SK-N-SH (cell line): ENCODE data around the gene SPI1. TPM values are rescaled to one million over a fixed set of nuclear protein-coding genes. Genes with fewer than 3 reads are reported as not detected.

ENCODE experiments used
- CTCF ChIA-PET: fragments of 300-600, 350-600 bp; formaldehyde crosslinking; extraction: SDS; loops from one replicate; lab custom pipeline; 2021; lab: Yijun Ruan, JAX
- POLR2A ChIA-PET: fragments of 350-600 bp; sonication (Branson Sonifier 250); formaldehyde crosslinking; extraction: SDS; loops from one replicate; lab custom pipeline; 2020; ENCODE audit warnings: antibody characterized with exemption, inconsistent platforms; lab: Yijun Ruan, JAX
- DNase-seq: peaks from one replicate; pipeline ENCODE4 v3.0.0; 2012
- H2AFZ ChIP-seq: fragments of 200-600 bp; sonication (generic); 2 replicates; pipeline ENCODE4 v1.8.1; 2016; ENCODE audit warnings: antibody characterized with exemption, mild to moderate bottlenecking, low read depth
- H3F3A ChIP-seq: fragments of 200-600 bp; sonication (generic); replicated peaks from 2 replicates; pipeline ENCODE3; 2016; ENCODE audit warnings: antibody characterized with exemption, mild to moderate bottlenecking; ENCODE audit not compliant: insufficient read depth
- H3K27ac ChIP-seq, 2 experiments: fragments of 200-500 bp in 1 of 2; fragments of 200-600 bp in 1 of 2; sonication (Bioruptor generic) in 1 of 2; sonication (generic), shearing (Covaris generic) in 1 of 2; 2 replicates each; pipeline versions ENCODE4 v1.5.1 to v1.6.1; 2014 to 2016; ENCODE audit warnings: low read depth in 2 of 2, inconsistent platforms in 1 of 2, low read length in 1 of 2, mild to moderate bottlenecking in 1 of 2, mixed read lengths in 1 of 2
- H3K27me3 ChIP-seq: fragments of 200-600 bp; sonication (generic), shearing (Covaris generic); 2 replicates; pipeline ENCODE4 v1.6.1; 2016; ENCODE audit warnings: mixed run types; ENCODE audit not compliant: insufficient read depth
- H3K36me3 ChIP-seq, 2 experiments: fragments of 200-500 bp in 1 of 2; fragments of 200-600 bp in 1 of 2; sonication (Bioruptor generic) in 1 of 2; sonication (generic) in 1 of 2; replicated peaks in 1 of 2; 2 replicates each; pipeline versions ENCODE3 to v1.5.1; 2014 to 2016; ENCODE audit warnings: low read length in 1 of 2, mild to moderate bottlenecking in 1 of 2; ENCODE audit not compliant: insufficient read depth in 2 of 2, control insufficient read depth in 1 of 2
- H3K4me1 ChIP-seq, 2 experiments: fragments of 200-500 bp in 1 of 2; fragments of 200-600 bp in 1 of 2; sonication (Bioruptor generic) in 1 of 2; sonication (generic), shearing (Covaris generic) in 1 of 2; 2 replicates each; pipeline versions ENCODE4 v1.5.1 to v1.6.1; 2014 to 2016; ENCODE audit warnings: low read depth in 1 of 2, low read length in 1 of 2, mixed run types in 1 of 2; ENCODE audit not compliant: insufficient read depth in 2 of 2, control insufficient read depth in 1 of 2
- H3K4me2 ChIP-seq: fragments of 200-600 bp; sonication (generic), shearing (Covaris generic); 2 replicates; pipeline ENCODE4 v1.6.1; 2017; ENCODE audit warnings: mixed run types
- H3K4me3 ChIP-seq, 2 experiments: fragments of 200-500 bp in 1 of 2; fragments of 200-600 bp in 1 of 2; sonication (Bioruptor generic) in 1 of 2; sonication (generic), shearing (Covaris generic) in 1 of 2; 2 replicates each; pipeline versions ENCODE4 v1.5.1 to v1.8.1; 2014 to 2016; ENCODE audit warnings: low read depth in 2 of 2, inconsistent platforms in 1 of 2, low read length in 1 of 2, mild to moderate bottlenecking in 1 of 2, mixed read lengths in 1 of 2, moderate library complexity in 1 of 2
- H3K79me2 ChIP-seq: fragments of 200-600 bp; sonication (generic); 2 replicates; pipeline ENCODE4 v1.8.1; 2017; ENCODE audit warnings: mild to moderate bottlenecking; ENCODE audit not compliant: insufficient read depth
- H3K9ac ChIP-seq: fragments of 200-600 bp; sonication (generic); 2 replicates; pipeline ENCODE4 v1.6.1; 2017; ENCODE audit warnings: mixed run types
- H3K9me2 ChIP-seq: fragments of 200-600 bp; sonication (generic); 2 replicates; pipeline ENCODE4 v1.6.1; 2017; ENCODE audit warnings: mixed run types
- H3K9me3 ChIP-seq: fragments of 200-600 bp; sonication (generic); 2 replicates; pipeline ENCODE4 v1.6.1; 2017; ENCODE audit warnings: mixed run types, mild to moderate bottlenecking, moderate library complexity
- H4K20me1 ChIP-seq: fragments of 200-600 bp; sonication (generic); 2 replicates; pipeline ENCODE4 v1.6.1; 2017; ENCODE audit warnings: mild to moderate bottlenecking, mixed run types; ENCODE audit not compliant: insufficient read depth
- CHD2 ChIP-seq: fragments of 150-350 bp; IDR thresholded peaks from 2 replicates; pipeline ENCODE4 v1.6.1; 2018; ENCODE audit warnings: low read length; ENCODE audit not compliant: partially characterized antibody
- EZH2phosphoT487 ChIP-seq: fragments of 200-600 bp; sonication (generic); IDR thresholded peaks from 2 replicates; pipeline ENCODE4 v1.6.1; 2017; ENCODE audit warnings: low read depth, mixed run types, mild to moderate bottlenecking, antibody characterized with exemption, moderate library complexity, borderline replicate concordance
- FOSL2 ChIP-seq: IDR thresholded peaks from 2 replicates; pipeline ENCODE4 v1.4.0; 2012; ENCODE audit warnings: low read depth, mild to moderate bottlenecking, moderate library complexity, borderline replicate concordance
- FOXM1 ChIP-seq: IDR thresholded peaks from 2 replicates; pipeline ENCODE4 v1.4.0; 2012; ENCODE audit warnings: low read depth, mild to moderate bottlenecking
- GATA2 ChIP-seq: sonication (generic); formaldehyde crosslinking; IDR thresholded peaks from 2 replicates; pipeline ENCODE4 v1.5.0; 2020; ENCODE audit warnings: mild to moderate bottlenecking, missing genetic modification reagents
- POLR2AphosphoS5 ChIP-seq: IDR thresholded peaks from 2 replicates; pipeline ENCODE4 v1.6.1; 2012; ENCODE audit warnings: low read depth, low read length
- RAD21 ChIP-seq: IDR thresholded peaks from 2 replicates; pipeline ENCODE4 v1.6.1; 2012; ENCODE audit warnings: mild to moderate bottlenecking, low read length
- SIN3A ChIP-seq: IDR thresholded peaks from 2 replicates; pipeline ENCODE4 v1.6.1; 2012; ENCODE audit warnings: low read depth, mild to moderate bottlenecking, low read length, moderate library complexity, borderline replicate concordance
- SMC3 ChIP-seq: IDR thresholded peaks from 2 replicates; pipeline ENCODE4 v1.6.1; 2012; ENCODE audit warnings: low read depth, low read length, improper control_type of control experiment
- TEAD4 ChIP-seq: IDR thresholded peaks from 2 replicates; pipeline ENCODE4 v1.4.0; 2012; ENCODE audit warnings: mild to moderate bottlenecking, borderline replicate concordance; ENCODE audit not compliant: insufficient read depth
- WGBS: methylation state at CpG from one replicate; pipeline ENCODE4 v1.1.6; 2017; ENCODE audit warnings: low lambda C conversion rate; 5-methylcytosine and 5-hydroxymethylcytosine counted together
- polyA plus RNA-seq, 3 experiments: library from polyadenylated mRNA; depleted of rRNA; stranded (reverse); fragments of >200 nt; gene quantifications; 2 replicates each; pipeline ENCODE4 v1.2.3, GENCODE V29; 2012
- TF ChIP-seq, protein P1 (sequence below): IDR thresholded peaks from 2 replicates; pipeline ENCODE4 v1.6.1; 2012; ENCODE audit warnings: mild to moderate bottlenecking, low read depth, low read length, moderate library complexity
- TF ChIP-seq, protein P2 (sequence below): IDR thresholded peaks from 2 replicates; pipeline ENCODE4 v1.4.0; 2012; ENCODE audit warnings: low read depth, borderline replicate concordance
- TF ChIP-seq, protein P3 (sequence below): IDR thresholded peaks from 2 replicates; pipeline ENCODE4 v1.4.0; 2012; ENCODE audit warnings: low read depth, borderline replicate concordance

The SPI1 gene
- polyA plus RNA-seq, 1 of the 3 experiments (the other 2 are of a cell fraction) = not detected

DNA sequence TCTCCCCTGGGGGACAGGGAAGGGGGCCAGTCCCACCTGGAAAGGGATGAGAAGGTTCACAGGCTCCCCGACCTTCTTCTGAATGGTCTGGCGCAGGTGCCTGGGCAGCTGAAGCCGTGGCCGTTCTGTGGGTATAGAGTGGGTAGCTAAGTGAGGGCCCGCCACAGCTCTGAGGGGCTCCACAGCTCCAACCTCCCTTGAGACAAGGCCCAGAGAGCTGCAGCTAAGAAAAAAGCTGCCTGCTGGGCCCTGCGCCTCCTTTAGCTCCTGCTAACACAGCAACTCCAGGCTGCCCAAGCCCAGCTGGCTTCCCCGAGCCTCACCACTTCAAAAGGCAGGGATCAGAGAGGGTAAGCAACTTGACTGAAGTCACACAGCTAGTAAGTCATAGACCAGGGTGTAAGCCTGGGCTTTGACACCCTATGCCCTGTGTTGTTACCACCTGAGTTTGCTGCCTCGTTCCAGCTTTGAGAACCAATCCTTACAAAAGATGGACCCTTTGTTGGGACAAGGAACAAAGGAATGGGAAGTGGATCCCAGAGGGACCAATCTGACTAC, 44.4 kb downstream of the SPI1 start (continued):
- TF ChIP-seq, protein P1, sequence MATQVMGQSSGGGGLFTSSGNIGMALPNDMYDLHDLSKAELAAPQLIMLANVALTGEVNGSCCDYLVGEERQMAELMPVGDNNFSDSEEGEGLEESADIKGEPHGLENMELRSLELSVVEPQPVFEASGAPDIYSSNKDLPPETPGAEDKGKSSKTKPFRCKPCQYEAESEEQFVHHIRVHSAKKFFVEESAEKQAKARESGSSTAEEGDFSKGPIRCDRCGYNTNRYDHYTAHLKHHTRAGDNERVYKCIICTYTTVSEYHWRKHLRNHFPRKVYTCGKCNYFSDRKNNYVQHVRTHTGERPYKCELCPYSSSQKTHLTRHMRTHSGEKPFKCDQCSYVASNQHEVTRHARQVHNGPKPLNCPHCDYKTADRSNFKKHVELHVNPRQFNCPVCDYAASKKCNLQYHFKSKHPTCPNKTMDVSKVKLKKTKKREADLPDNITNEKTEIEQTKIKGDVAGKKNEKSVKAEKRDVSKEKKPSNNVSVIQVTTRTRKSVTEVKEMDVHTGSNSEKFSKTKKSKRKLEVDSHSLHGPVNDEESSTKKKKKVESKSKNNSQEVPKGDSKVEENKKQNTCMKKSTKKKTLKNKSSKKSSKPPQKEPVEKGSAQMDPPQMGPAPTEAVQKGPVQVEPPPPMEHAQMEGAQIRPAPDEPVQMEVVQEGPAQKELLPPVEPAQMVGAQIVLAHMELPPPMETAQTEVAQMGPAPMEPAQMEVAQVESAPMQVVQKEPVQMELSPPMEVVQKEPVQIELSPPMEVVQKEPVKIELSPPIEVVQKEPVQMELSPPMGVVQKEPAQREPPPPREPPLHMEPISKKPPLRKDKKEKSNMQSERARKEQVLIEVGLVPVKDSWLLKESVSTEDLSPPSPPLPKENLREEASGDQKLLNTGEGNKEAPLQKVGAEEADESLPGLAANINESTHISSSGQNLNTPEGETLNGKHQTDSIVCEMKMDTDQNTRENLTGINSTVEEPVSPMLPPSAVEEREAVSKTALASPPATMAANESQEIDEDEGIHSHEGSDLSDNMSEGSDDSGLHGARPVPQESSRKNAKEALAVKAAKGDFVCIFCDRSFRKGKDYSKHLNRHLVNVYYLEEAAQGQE = no peak
- TF ChIP-seq RAD21 (no peak), SMC3 (no peak), FOXM1 (no peak), SIN3A (no peak), FOSL2 (no peak), GATA2 (CRISPR knock-in tag) (no peak)
- TF ChIP-seq, protein P2, sequence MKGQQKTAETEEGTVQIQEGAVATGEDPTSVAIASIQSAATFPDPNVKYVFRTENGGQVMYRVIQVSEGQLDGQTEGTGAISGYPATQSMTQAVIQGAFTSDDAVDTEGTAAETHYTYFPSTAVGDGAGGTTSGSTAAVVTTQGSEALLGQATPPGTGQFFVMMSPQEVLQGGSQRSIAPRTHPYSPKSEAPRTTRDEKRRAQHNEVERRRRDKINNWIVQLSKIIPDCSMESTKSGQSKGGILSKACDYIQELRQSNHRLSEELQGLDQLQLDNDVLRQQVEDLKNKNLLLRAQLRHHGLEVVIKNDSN = no peak

DNA sequence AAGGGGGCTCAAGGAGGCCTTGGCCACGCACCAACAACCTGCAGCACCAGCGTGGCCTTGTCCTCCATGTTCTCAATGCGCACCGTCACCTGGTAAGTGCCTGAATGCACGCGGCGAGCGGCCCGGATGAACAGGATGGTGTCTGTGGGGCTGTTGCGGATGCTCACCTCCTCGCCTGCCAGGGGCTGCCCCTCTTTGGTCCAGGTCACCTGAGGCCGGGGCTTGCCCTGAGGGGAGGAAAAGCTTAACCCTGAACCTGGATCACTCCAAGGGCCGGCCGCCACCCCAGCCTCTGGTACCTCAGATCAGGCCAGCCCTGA, 44.9 kb downstream of the SPI1 start:
- Histone ChIP-seq H3K79me2 (no peaks in the 10 kb centered on the region), H3K27me3 (no peaks in the 10 kb centered on the region), H3K9ac (no peak overlapping the region), H3K4me1 (no peaks in the 10 kb centered on the region), H2AFZ (no peak overlapping the region), H4K20me1 (no peaks in the 10 kb centered on the region), H3F3A (no peaks in the 10 kb centered on the region), H3K27ac (no peak overlapping the region), H3K36me3 (peaks cover 0 to 8% of the 10 kb centered on the region in 2 experiments), H3K4me3 (no peak overlapping the region), H3K9me3 (no peaks in the 10 kb centered on the region), H3K9me2 (no peaks in the 10 kb centered on the region), H3K4me2 (no peak overlapping the region)
- WGBS = 98% methylated on average over 10 of the region's 14 CpGs
- peak; percentile 34 for DNase-seq
- ChIA-PET POLR2A (no interaction called here), CTCF (interaction anchor here (0.9 to 1.1 kb wide), 2 partner anchors 19 to 20 kb away, joined by 3 read pairs; no protein-coding TSS in a partner anchor)
- TF ChIP-seq SMC3 (no peak), POLR2AphosphoS5 (no peak), EZH2phosphoT487 (no peak), CHD2 (no peak), TEAD4 (no peak)
- TF ChIP-seq, protein P3, sequence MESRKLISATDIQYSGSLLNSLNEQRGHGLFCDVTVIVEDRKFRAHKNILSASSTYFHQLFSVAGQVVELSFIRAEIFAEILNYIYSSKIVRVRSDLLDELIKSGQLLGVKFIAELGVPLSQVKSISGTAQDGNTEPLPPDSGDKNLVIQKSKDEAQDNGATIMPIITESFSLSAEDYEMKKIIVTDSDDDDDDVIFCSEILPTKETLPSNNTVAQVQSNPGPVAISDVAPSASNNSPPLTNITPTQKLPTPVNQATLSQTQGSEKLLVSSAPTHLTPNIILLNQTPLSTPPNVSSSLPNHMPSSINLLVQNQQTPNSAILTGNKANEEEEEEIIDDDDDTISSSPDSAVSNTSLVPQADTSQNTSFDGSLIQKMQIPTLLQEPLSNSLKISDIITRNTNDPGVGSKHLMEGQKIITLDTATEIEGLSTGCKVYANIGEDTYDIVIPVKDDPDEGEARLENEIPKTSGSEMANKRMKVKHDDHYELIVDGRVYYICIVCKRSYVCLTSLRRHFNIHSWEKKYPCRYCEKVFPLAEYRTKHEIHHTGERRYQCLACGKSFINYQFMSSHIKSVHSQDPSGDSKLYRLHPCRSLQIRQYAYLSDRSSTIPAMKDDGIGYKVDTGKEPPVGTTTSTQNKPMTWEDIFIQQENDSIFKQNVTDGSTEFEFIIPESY = no peak
- TF ChIP-seq, protein P2 = no peak
